GM12878 (cell line): Measurements from ENCODE around the gene EEFSEC. TPM values are rescaled to one million over a fixed set of nuclear protein-coding genes. Genes with fewer than 3 reads are reported as not detected.

Experiments
- ATAC-seq: fragments of 200-7000 bp; cut with Tn5 transposase; 3 replicates; pipeline ENCODE4 v1.9.1; 2020; ENCODE audit warnings: mild to moderate bottlenecking, moderate library complexity
- BruUV-seq: library from RNA; stranded (reverse); fragments of 400-500 nt; replicated peaks from 2 replicates; lab custom pipeline; 2021; lab: Mats Ljungman, UMichigan
- CTCF ChIA-PET: fragments of 300-600 bp; sonication (Branson Sonifier 250); formaldehyde crosslinking; extraction: SDS; loops from one replicate; lab custom pipeline; 2021; ENCODE audit warnings: inconsistent platforms; lab: Yijun Ruan, JAX
- POLR2A ChIA-PET: fragments of 350-600 bp; formaldehyde crosslinking; extraction: SDS; loops from one replicate; lab custom pipeline; 2021; ENCODE audit warnings: inconsistent platforms; lab: Charles Lee
- RAD21 ChIA-PET: fragments of 300-600 bp; sonication (Branson Sonifier 250); formaldehyde crosslinking; loops from one replicate; lab custom pipeline; 2023; ENCODE audit warnings: antibody characterized with exemption; ENCODE audit not compliant: unreplicated experiment; lab: Charles Lee
- SMC1A ChIA-PET: fragments of 300-600 bp; sonication (Branson Sonifier 250); formaldehyde crosslinking; loops from one replicate; lab custom pipeline; 2023; ENCODE audit not compliant: unreplicated experiment, uncharacterized antibody; lab: Charles Lee
- DNase-seq: peaks from one replicate; pipeline ENCODE4 v3.0.0-alpha.2; 2011; ENCODE audit warnings: low read depth, low spot score
- FAIRE-seq: peaks from 3 replicates; lab custom pipeline; 2011; peaks lifted over from hg19 to GRCh38; lab: Jason Lieb, UNC
- H2AFZ ChIP-seq: 2 replicates; pipeline ENCODE4 v1.6.0; 2011; ENCODE audit warnings: low read depth, low read length, control low read depth; ENCODE audit not compliant: control insufficient read depth
- H3K27ac ChIP-seq: 2 replicates; pipeline ENCODE4 v1.5.1; 2011; ENCODE audit warnings: control low read depth; ENCODE audit not compliant: control insufficient read depth, insufficient read depth
- H3K27me3 ChIP-seq, 2 experiments: replicated peaks in 1 of 2; 2 replicates each; pipeline versions ENCODE4 v1.6.0 to v1.6.1; 2011; ENCODE audit warnings: low read length in 1 of 2; ENCODE audit not compliant: control insufficient read depth in 2 of 2, insufficient read depth in 2 of 2
- H3K36me3 ChIP-seq, 2 experiments: 2 replicates each; pipeline ENCODE4 v1.5.1; 2011; ENCODE audit warnings: low read length in 1 of 2; ENCODE audit not compliant: control insufficient read depth in 2 of 2, insufficient read depth in 2 of 2
- H3K4me1 ChIP-seq: 2 replicates; pipeline ENCODE4 v1.6.1; 2011; ENCODE audit warnings: mild to moderate bottlenecking, low read length, moderate library complexity, mixed read lengths; ENCODE audit not compliant: control insufficient read depth, insufficient read depth
- H3K4me2 ChIP-seq: 2 replicates; pipeline ENCODE4 v1.6.0; 2011; ENCODE audit warnings: control low read depth; ENCODE audit not compliant: control insufficient read depth, insufficient read depth
- H3K4me3 ChIP-seq: fragments of 200-600 bp; sonication (generic); 2 replicates; pipeline ENCODE4 v1.5.1; 2016
- H3K79me2 ChIP-seq: 2 replicates; pipeline ENCODE4 v1.6.0; 2011; ENCODE audit warnings: low read length; ENCODE audit not compliant: control insufficient read depth, insufficient read depth
- H3K9ac ChIP-seq: 2 replicates; pipeline ENCODE4 v1.8.0; 2011; ENCODE audit warnings: low read length, control low read depth, mixed read lengths; ENCODE audit not compliant: control insufficient read depth, insufficient read depth
- H3K9me3 ChIP-seq: replicated peaks from 3 replicates; pipeline ENCODE4 v1.5.1; 2011; ENCODE audit warnings: mild to moderate bottlenecking, low read length; ENCODE audit not compliant: control insufficient read depth, insufficient read depth
- H4K20me1 ChIP-seq: 2 replicates; pipeline ENCODE4 v1.6.0; 2011; ENCODE audit not compliant: control insufficient read depth, insufficient read depth
- BRCA1 ChIP-seq: IDR thresholded peaks from 2 replicates; pipeline ENCODE4 v1.6.1; 2011; ENCODE audit warnings: low read depth, low read length, improper control_type of control experiment
- GATAD2B ChIP-seq: fragments of 450-650 bp; conservative IDR thresholded peaks from 2 replicates; pipeline ENCODE4 v1.6.1; 2017; ENCODE audit warnings: low read depth, mild to moderate bottlenecking, moderate library complexity
- KDM1A ChIP-seq: fragments of 200-600 bp; sonication (generic); IDR thresholded peaks from 2 replicates; pipeline ENCODE4 v1.6.1; 2016; ENCODE audit warnings: borderline replicate concordance
- MTA3 ChIP-seq: IDR thresholded peaks from 2 replicates; pipeline ENCODE4 v1.6.1; 2012; ENCODE audit warnings: low read length, inconsistent platforms, borderline replicate concordance
- NFXL1 ChIP-seq: fragments of 450-650 bp; IDR thresholded peaks from 2 replicates; pipeline ENCODE4 v1.6.1; 2017; ENCODE audit warnings: antibody characterized with exemption, mild to moderate bottlenecking, borderline replicate concordance
- SIN3A ChIP-seq: IDR thresholded peaks from 2 replicates; pipeline ENCODE4 v1.6.1; 2012; ENCODE audit warnings: low read depth, low read length, improper control_type of control experiment
- SIX5 ChIP-seq: IDR thresholded peaks from 2 replicates; pipeline ENCODE4 v1.6.1; 2011; ENCODE audit warnings: mild to moderate bottlenecking, low read depth, low read length, moderate library complexity; ENCODE audit not compliant: severe bottlenecking
- SMC3 ChIP-seq: IDR thresholded peaks from 2 replicates; pipeline ENCODE4 v1.6.1; 2011; ENCODE audit warnings: low read length, improper control_type of control experiment, borderline replicate concordance
- WGBS: methylation state at CpG from one replicate; pipeline ENCODE4 v1.1.6; 2016; ENCODE audit warnings: low lambda C conversion rate; ENCODE audit not compliant: insufficient replicate concordance, insufficient coverage; ENCODE audit errors: missing lambda C conversion rate; 5-methylcytosine and 5-hydroxymethylcytosine counted together
- in situ Hi-C: fragments of 300-500 bp; cut with MboI; formaldehyde crosslinking; loops from 9 replicates; pipeline ENCODE4 v1.14.3; 2018; ENCODE audit warnings: mixed read lengths
- intact Hi-C: fragments of 100-400 bp; cut with micrococcal nuclease; formaldehyde crosslinking; loops from one replicate; pipeline ENCODE4 v1.14.2; 2022; ENCODE audit not compliant: unreplicated experiment
- polyA plus RNA-seq, 11 experiments: library from polyadenylated mRNA; depleted of rRNA in 4 of 11; unstranded in 6 of 11; stranded (reverse) in 5 of 11; fragments of >200 nt; fragmentation: Nextera tagmentation in 4 of 11; fragmentation: Illumina TruSeq in 1 of 11; extraction: Ambion mirVana in 4 of 11; extraction: Trizol in 1 of 11; gene quantifications; 1 replicate in 1 of 11; 2 replicates in 10 of 11; pipeline versions ENCODE4 v1.2.1 to v1.2.3, GENCODE V29; 2011 to 2016; ENCODE audit warnings: inconsistent platforms in 2 of 11, missing spikeins in 2 of 11, low read depth in 1 of 11
- total RNA-seq, 4 experiments: library from RNA; depleted of rRNA in 3 of 4; stranded (reverse); fragments of >200 nt in 3 of 4; fragmentation: Illumina TruSeq in 1 of 4; extraction: Trizol in 1 of 4; gene quantifications; 2 replicates each; pipeline versions ENCODE4 v1.2.1 to v1.2.3, GENCODE V29; 2013 to 2021
- TF ChIP-seq, protein P1 (sequence below): fragments of 450-650 bp; IDR thresholded peaks from 2 replicates; pipeline ENCODE4 v1.6.1; 2017; ENCODE audit warnings: mild to moderate bottlenecking, moderate library complexity
- TF ChIP-seq, protein P2 (sequence below): IDR thresholded peaks from 2 replicates; pipeline ENCODE4 v1.6.1; 2012; ENCODE audit warnings: low read length, inconsistent platforms
- TF ChIP-seq, protein P3 (sequence below): fragments of 450-650 bp; IDR thresholded peaks from 2 replicates; pipeline ENCODE4 v1.6.1; 2016; ENCODE audit warnings: mild to moderate bottlenecking, moderate library complexity, borderline replicate concordance

The EEFSEC gene
- total and polyA plus RNA-seq, 10 of the 15 experiments (the other 5 are each of a cell fraction or from before 2014, with no cell fraction given): 0.29 to 29.1 (median 16.1) TPM

- CTCF ChIA-PET: interaction anchor here (0.6 kb wide), 1 partner anchor 71 kb away, joined by 3 read pairs; no protein-coding TSS in a partner anchor
- SMC1A ChIA-PET: no interaction called here
- WGBS: 86% methylated on average over 11 of the region's 11 CpGs
- Histone ChIP-seq H3K9ac (no peak overlapping the region), H3K4me3 (no peak overlapping the region), H2AFZ (no peak overlapping the region), H3K9me3 (no peaks in the 10 kb centered on the region), H3K36me3 (peaks cover 0 to 5% of the 10 kb centered on the region in 2 experiments; a peak in 2 of 4 replicates), H3K4me1 (no peaks in the 10 kb centered on the region), H3K27ac (no peak overlapping the region), H3K79me2 (no peaks in the 10 kb centered on the region), H4K20me1 (no peaks in the 10 kb centered on the region), H3K4me2 (no peak overlapping the region), H3K27me3 (no peaks in the 10 kb centered on the region)
- intact Hi-C loops (no loop called here), in situ Hi-C loops (no loop called here)
- RAD21 ChIA-PET: no interaction called here
- POLR2A ChIA-PET: no interaction called here
- ATAC-seq: no peak
- no TSS peak for BruUV-seq
- DNase-seq: no peak
- no peak for FAIRE-seq
- no peak for TF ChIP-seq BRCA1
- TF ChIP-seq SMC3: no peak
- no peak for TF ChIP-seq SIX5
- TF ChIP-seq SIN3A: no peak
- no peak for TF ChIP-seq MTA3
- TF ChIP-seq, protein P1, sequence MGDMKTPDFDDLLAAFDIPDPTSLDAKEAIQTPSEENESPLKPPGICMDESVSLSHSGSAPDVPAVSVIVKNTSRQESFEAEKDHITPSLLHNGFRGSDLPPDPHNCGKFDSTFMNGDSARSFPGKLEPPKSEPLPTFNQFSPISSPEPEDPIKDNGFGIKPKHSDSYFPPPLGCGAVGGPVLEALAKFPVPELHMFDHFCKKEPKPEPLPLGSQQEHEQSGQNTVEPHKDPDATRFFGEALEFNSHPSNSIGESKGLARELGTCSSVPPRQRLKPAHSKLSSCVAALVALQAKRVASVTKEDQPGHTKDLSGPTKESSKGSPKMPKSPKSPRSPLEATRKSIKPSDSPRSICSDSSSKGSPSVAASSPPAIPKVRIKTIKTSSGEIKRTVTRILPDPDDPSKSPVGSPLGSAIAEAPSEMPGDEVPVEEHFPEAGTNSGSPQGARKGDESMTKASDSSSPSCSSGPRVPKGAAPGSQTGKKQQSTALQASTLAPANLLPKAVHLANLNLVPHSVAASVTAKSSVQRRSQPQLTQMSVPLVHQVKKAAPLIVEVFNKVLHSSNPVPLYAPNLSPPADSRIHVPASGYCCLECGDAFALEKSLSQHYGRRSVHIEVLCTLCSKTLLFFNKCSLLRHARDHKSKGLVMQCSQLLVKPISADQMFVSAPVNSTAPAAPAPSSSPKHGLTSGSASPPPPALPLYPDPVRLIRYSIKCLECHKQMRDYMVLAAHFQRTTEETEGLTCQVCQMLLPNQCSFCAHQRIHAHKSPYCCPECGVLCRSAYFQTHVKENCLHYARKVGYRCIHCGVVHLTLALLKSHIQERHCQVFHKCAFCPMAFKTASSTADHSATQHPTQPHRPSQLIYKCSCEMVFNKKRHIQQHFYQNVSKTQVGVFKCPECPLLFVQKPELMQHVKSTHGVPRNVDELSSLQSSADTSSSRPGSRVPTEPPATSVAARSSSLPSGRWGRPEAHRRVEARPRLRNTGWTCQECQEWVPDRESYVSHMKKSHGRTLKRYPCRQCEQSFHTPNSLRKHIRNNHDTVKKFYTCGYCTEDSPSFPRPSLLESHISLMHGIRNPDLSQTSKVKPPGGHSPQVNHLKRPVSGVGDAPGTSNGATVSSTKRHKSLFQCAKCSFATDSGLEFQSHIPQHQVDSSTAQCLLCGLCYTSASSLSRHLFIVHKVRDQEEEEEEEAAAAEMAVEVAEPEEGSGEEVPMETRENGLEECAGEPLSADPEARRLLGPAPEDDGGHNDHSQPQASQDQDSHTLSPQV: no peak
- TF ChIP-seq, protein P2, sequence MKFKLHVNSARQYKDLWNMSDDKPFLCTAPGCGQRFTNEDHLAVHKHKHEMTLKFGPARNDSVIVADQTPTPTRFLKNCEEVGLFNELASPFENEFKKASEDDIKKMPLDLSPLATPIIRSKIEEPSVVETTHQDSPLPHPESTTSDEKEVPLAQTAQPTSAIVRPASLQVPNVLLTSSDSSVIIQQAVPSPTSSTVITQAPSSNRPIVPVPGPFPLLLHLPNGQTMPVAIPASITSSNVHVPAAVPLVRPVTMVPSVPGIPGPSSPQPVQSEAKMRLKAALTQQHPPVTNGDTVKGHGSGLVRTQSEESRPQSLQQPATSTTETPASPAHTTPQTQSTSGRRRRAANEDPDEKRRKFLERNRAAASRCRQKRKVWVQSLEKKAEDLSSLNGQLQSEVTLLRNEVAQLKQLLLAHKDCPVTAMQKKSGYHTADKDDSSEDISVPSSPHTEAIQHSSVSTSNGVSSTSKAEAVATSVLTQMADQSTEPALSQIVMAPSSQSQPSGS: no peak
- no peak for TF ChIP-seq NFXL1
- no peak for TF ChIP-seq GATAD2B
- TF ChIP-seq KDM1A: no peak
- TF ChIP-seq, protein P3, sequence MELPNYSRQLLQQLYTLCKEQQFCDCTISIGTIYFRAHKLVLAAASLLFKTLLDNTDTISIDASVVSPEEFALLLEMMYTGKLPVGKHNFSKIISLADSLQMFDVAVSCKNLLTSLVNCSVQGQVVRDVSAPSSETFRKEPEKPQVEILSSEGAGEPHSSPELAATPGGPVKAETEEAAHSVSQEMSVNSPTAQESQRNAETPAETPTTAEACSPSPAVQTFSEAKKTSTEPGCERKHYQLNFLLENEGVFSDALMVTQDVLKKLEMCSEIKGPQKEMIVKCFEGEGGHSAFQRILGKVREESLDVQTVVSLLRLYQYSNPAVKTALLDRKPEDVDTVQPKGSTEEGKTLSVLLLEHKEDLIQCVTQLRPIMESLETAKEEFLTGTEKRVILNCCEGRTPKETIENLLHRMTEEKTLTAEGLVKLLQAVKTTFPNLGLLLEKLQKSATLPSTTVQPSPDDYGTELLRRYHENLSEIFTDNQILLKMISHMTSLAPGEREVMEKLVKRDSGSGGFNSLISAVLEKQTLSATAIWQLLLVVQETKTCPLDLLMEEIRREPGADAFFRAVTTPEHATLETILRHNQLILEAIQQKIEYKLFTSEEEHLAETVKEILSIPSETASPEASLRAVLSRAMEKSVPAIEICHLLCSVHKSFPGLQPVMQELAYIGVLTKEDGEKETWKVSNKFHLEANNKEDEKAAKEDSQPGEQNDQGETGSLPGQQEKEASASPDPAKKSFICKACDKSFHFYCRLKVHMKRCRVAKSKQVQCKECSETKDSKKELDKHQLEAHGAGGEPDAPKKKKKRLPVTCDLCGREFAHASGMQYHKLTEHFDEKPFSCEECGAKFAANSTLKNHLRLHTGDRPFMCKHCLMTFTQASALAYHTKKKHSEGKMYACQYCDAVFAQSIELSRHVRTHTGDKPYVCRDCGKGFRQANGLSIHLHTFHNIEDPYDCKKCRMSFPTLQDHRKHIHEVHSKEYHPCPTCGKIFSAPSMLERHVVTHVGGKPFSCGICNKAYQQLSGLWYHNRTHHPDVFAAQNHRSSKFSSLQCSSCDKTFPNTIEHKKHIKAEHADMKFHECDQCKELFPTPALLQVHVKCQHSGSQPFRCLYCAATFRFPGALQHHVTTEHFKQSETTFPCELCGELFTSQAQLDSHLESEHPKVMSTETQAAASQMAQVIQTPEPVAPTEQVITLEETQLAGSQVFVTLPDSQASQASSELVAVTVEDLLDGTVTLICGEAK: no peak
Measured at GRCh38 chr3:128269006-128269775, 115.9 kb downstream of the EEFSEC start.
